GM18858 (cell line): ENCODE data around the gene ACACB.
"Not testable (repeated sequence)": the region's sequence is repeated elsewhere in the genome, so short reads cannot be mapped to it uniquely, and the experiment has no call there.

Experiments
- ATAC-seq: cut with Tn5 transposase; IDR thresholded peaks from one replicate; pipeline ENCODE4 v1.9.1; 2021; ENCODE audit not compliant: unreplicated experiment

Gene ACACB

GRCh38 chr12:109170324-109170723, 53.9 kb downstream of the ACACB start:
- no peak for ATAC-seq

- not testable (repeated sequence) for ATAC-seq
These were observed 56.4 kb downstream of the ACACB start for GRCh38 chr12:109172787-109173186.

GRCh38 chr12:109173443-109174240, 57.3 kb downstream of the ACACB start:
- ATAC-seq: no peak

- ATAC-seq: no peak
These were observed 58.1 kb downstream of the ACACB start for GRCh38 chr12:109174468-109174867.

GRCh38 chr12:109178532-109178931, 62.1 kb downstream of the ACACB start:
- ATAC-seq: no peak

- ATAC-seq: no peak
These were observed 63.5 kb downstream of the ACACB start for GRCh38 chr12:109179927-109180326.

- no peak for ATAC-seq
These were observed 65.9 kb downstream of the ACACB start for GRCh38 chr12:109182041-109182839.

GRCh38 chr12:109185441-109185840, 69.1 kb downstream of the ACACB start:
- no peak for ATAC-seq

GRCh38 chr12:109186993-109187653, 70.7 kb downstream of the ACACB start:
- no peak for ATAC-seq

- ATAC-seq: no peak
These were observed 71.8 kb downstream of the ACACB start for GRCh38 chr12:109188108-109188712.

GRCh38 chr12:109189291-109189690, 72.9 kb downstream of the ACACB start:
- ATAC-seq: no peak

- no peak for ATAC-seq
These were observed 75.3 kb downstream of the ACACB start for GRCh38 chr12:109191621-109192250.

GRCh38 chr12:109192358-109192757, 76.0 kb downstream of the ACACB start:
- no peak for ATAC-seq

GRCh38 chr12:109193896-109194295, 77.5 kb downstream of the ACACB start:
- no peak for ATAC-seq

GRCh38 chr12:109196332-109196731, 79.9 kb downstream of the ACACB start:
- ATAC-seq: no peak

- no peak for ATAC-seq
These were observed 80.9 kb downstream of the ACACB start for GRCh38 chr12:109197327-109197726.

GRCh38 chr12:109199324-109199723, 82.9 kb downstream of the ACACB start:
- no peak for ATAC-seq

GRCh38 chr12:109200825-109201495, 84.6 kb downstream of the ACACB start:
- ATAC-seq: no peak

GRCh38 chr12:109201496-109201885, 85.1 kb downstream of the ACACB start:
- no peak for ATAC-seq

- no peak for ATAC-seq
These were observed 86.4 kb downstream of the ACACB start for GRCh38 chr12:109202770-109203169.
